Measurements from ENCODE around the gene GPR15. TPM values are rescaled to one million over a fixed set of nuclear protein-coding genes. Genes with fewer than 3 reads are reported as not detected.

Gene GPR15
- total and polyA plus RNA-seq, 10 of the 15 experiments (the other 5 are each of a cell fraction or from before 2014, with no cell fraction given): 70.7 to 150 (median 115) TPM

- in situ Hi-C loops (cut with MboI): no loop called here
- TF ChIP-seq SIX5 (IDR thresholded peaks at IDR 0.05; ENCODE audit: low read depth, low read length, severe bottlenecking) (no peak), JUNB (IDR thresholded peaks at IDR 0.05) (peak; percentile 76), ZBED1 (IDR thresholded peaks at IDR 0.05; ENCODE audit: borderline replicate concordance) (peak; percentile 71; the same call in 1 of the 2 replicates), DPF2 (IDR thresholded peaks at IDR 0.05) (0 out of 2 replicates have a peak, but pooled peaks have one; percentile 51), SREBF2 (IDR thresholded peaks at IDR 0.05; ENCODE audit: low read length) (no peak), POU2F2 (IDR thresholded peaks at IDR 0.05; ENCODE audit: borderline replicate concordance, low read depth, low read length) (peak; percentile 64; the same call in 1 of the 3 replicates), CEBPB (IDR thresholded peaks at IDR 0.05; ENCODE audit: borderline replicate concordance in 1 of 2, low read depth in 2 of 2, low read length in 2 of 2) (no peak; a peak in 1 of 4 replicates), ZBTB11 (CRISPR knock-in tag; IDR thresholded peaks at IDR 0.05) (no peak), YY1 (IDR thresholded peaks at IDR 0.05; ENCODE audit: low read depth, low read length) (0 out of 2 replicates have a peak, but pooled peaks have one; percentile 29)
- TF ChIP-seq, protein P1, sequence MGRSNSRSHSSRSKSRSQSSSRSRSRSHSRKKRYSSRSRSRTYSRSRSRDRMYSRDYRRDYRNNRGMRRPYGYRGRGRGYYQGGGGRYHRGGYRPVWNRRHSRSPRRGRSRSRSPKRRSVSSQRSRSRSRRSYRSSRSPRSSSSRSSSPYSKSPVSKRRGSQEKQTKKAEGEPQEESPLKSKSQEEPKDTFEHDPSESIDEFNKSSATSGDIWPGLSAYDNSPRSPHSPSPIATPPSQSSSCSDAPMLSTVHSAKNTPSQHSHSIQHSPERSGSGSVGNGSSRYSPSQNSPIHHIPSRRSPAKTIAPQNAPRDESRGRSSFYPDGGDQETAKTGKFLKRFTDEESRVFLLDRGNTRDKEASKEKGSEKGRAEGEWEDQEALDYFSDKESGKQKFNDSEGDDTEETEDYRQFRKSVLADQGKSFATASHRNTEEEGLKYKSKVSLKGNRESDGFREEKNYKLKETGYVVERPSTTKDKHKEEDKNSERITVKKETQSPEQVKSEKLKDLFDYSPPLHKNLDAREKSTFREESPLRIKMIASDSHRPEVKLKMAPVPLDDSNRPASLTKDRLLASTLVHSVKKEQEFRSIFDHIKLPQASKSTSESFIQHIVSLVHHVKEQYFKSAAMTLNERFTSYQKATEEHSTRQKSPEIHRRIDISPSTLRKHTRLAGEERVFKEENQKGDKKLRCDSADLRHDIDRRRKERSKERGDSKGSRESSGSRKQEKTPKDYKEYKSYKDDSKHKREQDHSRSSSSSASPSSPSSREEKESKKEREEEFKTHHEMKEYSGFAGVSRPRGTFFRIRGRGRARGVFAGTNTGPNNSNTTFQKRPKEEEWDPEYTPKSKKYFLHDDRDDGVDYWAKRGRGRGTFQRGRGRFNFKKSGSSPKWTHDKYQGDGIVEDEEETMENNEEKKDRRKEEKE (IDR thresholded peaks at IDR 0.05): no peak
- TF ChIP-seq, protein P2, sequence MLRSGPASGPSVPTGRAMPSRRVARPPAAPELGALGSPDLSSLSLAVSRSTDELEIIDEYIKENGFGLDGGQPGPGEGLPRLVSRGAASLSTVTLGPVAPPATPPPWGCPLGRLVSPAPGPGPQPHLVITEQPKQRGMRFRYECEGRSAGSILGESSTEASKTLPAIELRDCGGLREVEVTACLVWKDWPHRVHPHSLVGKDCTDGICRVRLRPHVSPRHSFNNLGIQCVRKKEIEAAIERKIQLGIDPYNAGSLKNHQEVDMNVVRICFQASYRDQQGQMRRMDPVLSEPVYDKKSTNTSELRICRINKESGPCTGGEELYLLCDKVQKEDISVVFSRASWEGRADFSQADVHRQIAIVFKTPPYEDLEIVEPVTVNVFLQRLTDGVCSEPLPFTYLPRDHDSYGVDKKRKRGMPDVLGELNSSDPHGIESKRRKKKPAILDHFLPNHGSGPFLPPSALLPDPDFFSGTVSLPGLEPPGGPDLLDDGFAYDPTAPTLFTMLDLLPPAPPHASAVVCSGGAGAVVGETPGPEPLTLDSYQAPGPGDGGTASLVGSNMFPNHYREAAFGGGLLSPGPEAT (IDR thresholded peaks at IDR 0.05; ENCODE audit: low read depth): peak; percentile 65; the same call in 1 of the 2 replicates
- TF ChIP-seq, protein P3, sequence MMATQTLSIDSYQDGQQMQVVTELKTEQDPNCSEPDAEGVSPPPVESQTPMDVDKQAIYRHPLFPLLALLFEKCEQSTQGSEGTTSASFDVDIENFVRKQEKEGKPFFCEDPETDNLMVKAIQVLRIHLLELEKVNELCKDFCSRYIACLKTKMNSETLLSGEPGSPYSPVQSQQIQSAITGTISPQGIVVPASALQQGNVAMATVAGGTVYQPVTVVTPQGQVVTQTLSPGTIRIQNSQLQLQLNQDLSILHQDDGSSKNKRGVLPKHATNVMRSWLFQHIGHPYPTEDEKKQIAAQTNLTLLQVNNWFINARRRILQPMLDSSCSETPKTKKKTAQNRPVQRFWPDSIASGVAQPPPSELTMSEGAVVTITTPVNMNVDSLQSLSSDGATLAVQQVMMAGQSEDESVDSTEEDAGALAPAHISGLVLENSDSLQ (IDR thresholded peaks at IDR 0.05): peak; percentile 50; the same call in 1 of the 2 replicates
Observed at GRCh38 chr3:98557324-98558010, 25.7 kb downstream of the GPR15 start.

More at GRCh38 chr3:98557324-98558010, 25.7 kb downstream of the GPR15 start:
- Histone ChIP-seq H3K27ac (ENCODE audit: control insufficient read depth, insufficient read depth) (peak overlapping the region; percentile 100), H3K4me2 (ENCODE audit: control insufficient read depth, insufficient read depth) (peak overlapping the region; percentile 99), H3K9ac (ENCODE audit: control insufficient read depth, insufficient read depth, low read length) (peak overlapping the region; percentile 94), H3K4me3 (peak overlapping the region; percentile 45), H2AFZ (ENCODE audit: control insufficient read depth, low read depth, low read length) (no peak overlapping the region), H3K27me3 (replicated peaks in 1 of 2; ENCODE audit: control insufficient read depth in 2 of 2, insufficient read depth in 2 of 2, low read length in 1 of 2) (no peaks in the 10 kb centered on the region), H3K79me2 (ENCODE audit: control insufficient read depth, insufficient read depth, low read length) (peaks cover 93% of the 10 kb centered on the region), H3K9me3 (replicated peaks; ENCODE audit: control insufficient read depth, insufficient read depth, low read length) (no peaks in the 10 kb centered on the region; the same call in 2 of the 3 replicates), H4K20me1 (ENCODE audit: control insufficient read depth, insufficient read depth) (no peaks in the 10 kb centered on the region), H3K36me3 (ENCODE audit: control insufficient read depth in 2 of 2, insufficient read depth in 2 of 2, low read length in 1 of 2) (no peaks in the 10 kb centered on the region), H3K4me1 (ENCODE audit: control insufficient read depth, insufficient read depth, low read length) (peaks cover 23% of the 10 kb centered on the region)
- ChIA-PET RAD21 (ENCODE audit: unreplicated experiment) (interaction anchor here (1.0 to 20.2 kb wide), 14 partner anchors 8 to 325 kb away, joined by 3 to 511 read pairs (median 5); partner anchors contain the start of genes CLDND1 and GPR15), CTCF (interaction anchor here (1.0 to 5.9 kb wide), 14 partner anchors 10 to 519 kb away, joined by 3 to 32 read pairs (median 6); partner anchors contain the start of gene GPR15), POLR2A (interaction anchor here (0.9 to 23.2 kb wide), 11 partner anchors 8 to 173 kb away, joined by 3 to 350 read pairs (median 4); partner anchors contain the start of genes CLDND1, CPOX and GPR15), SMC1A (ENCODE audit: uncharacterized antibody, unreplicated experiment) (interaction anchor here (1.0 to 23.6 kb wide), 10 partner anchors 5 to 182 kb away, joined by 4 to 603 read pairs (median 42); partner anchors contain the start of genes CLDND1 and GPR15)
- ATAC-seq: peak; percentile 30
- no TSS peak for BruUV-seq (replicated peaks)
- FAIRE-seq: peak; percentile 7
- intact Hi-C loops (cut with micrococcal nuclease; ENCODE audit: unreplicated experiment): loop anchor here (2.0 to 10.0 kb wide), 3 partner anchors 35 to 857 kb away; partner anchors contain the start of gene CPOX
- DNase-seq (ENCODE audit: low read depth, low spot score): peak; percentile 89
- WGBS (ENCODE audit: insufficient coverage, insufficient replicate concordance, low lambda C conversion rate, missing lambda C conversion rate): 10% methylated on average over 4 of the region's 4 CpGs

Data from GM12878 (cell line).